GM21447 (cell line): Measurements from ENCODE around the gene NAXD.
A peak's percentile ranks its signal among the peaks of the same experiment; 100 is the strongest.
"Not testable (repeated sequence)": the region's sequence is repeated elsewhere in the genome, so short reads cannot be mapped to it uniquely, and the experiment has no call there.

Experiments used
- ATAC-seq: cut with Tn5 transposase; IDR thresholded peaks from one replicate; pipeline ENCODE4 v1.9.1; 2021; ENCODE audit not compliant: unreplicated experiment

The NAXD gene

GRCh38 chr13:110662777-110663443 is 47.6 kb downstream of the NAXD start:
- ATAC-seq, result no peak

GRCh38 chr13:110663491-110663890 is 48.1 kb downstream of the NAXD start:
- no peak for ATAC-seq

- ATAC-seq, result no peak
These were observed 48.7 kb downstream of the NAXD start for GRCh38 chr13:110664041-110664440.

- ATAC-seq, result no peak
These were observed 49.3 kb downstream of the NAXD start for GRCh38 chr13:110664673-110665072.

- no peak for ATAC-seq
These were observed 50.3 kb downstream of the NAXD start for GRCh38 chr13:110665491-110666254.

- no peak for ATAC-seq
These were observed 50.8 kb downstream of the NAXD start for GRCh38 chr13:110666255-110666533.

GRCh38 chr13:110669036-110669435 is 53.7 kb downstream of the NAXD start:
- no peak for ATAC-seq

GRCh38 chr13:110669814-110670213 is 54.5 kb downstream of the NAXD start:
- not testable (repeated sequence) for ATAC-seq

GRCh38 chr13:110676595-110677587 is 61.5 kb downstream of the NAXD start:
- peak; percentile 74 for ATAC-seq

- no peak for ATAC-seq
These were observed 62.6 kb downstream of the NAXD start for GRCh38 chr13:110677731-110678545.

- ATAC-seq, result no peak
These were observed 65.5 kb downstream of the NAXD start for GRCh38 chr13:110680852-110681251.

- no peak for ATAC-seq
These were observed 66.7 kb downstream of the NAXD start for GRCh38 chr13:110681868-110682550.

- no peak for ATAC-seq
These were observed 67.4 kb downstream of the NAXD start for GRCh38 chr13:110682746-110683145.

GRCh38 chr13:110683203-110683883 is 68.0 kb downstream of the NAXD start:
- no peak for ATAC-seq

- ATAC-seq, result no peak
These were observed 68.6 kb downstream of the NAXD start for GRCh38 chr13:110683921-110684320.

GRCh38 chr13:110684388-110685056 is 69.2 kb downstream of the NAXD start:
- no peak for ATAC-seq

- no peak for ATAC-seq
These were observed 70.1 kb downstream of the NAXD start for GRCh38 chr13:110685305-110686020.

GRCh38 chr13:110687736-110688135 is 72.4 kb downstream of the NAXD start:
- ATAC-seq, result no peak
